Cardiac septum (tissue), 1 donor: ENCODE results near the gene FAM72D. TPM values are rescaled to one million over a fixed set of nuclear protein-coding genes. Genes with fewer than 3 reads are reported as not detected.
"Not testable (repeated sequence)": the region's sequence is repeated elsewhere in the genome, so short reads cannot be mapped to it uniquely, and the experiment has no call there.

Experiments
- DNase-seq: peaks from one replicate; pipeline ENCODE4 v3.0.0-alpha.2; 2020; ENCODE audit warnings: low spot score
- intact Hi-C: fragments of 100-400 bp; cut with DNase I; formaldehyde crosslinking; loops from one replicate; pipeline ENCODE4 v1.14.0; 2022
- total RNA-seq: library from RNA; stranded (reverse); fragmentation: NEBNext Ultra II Directional; extraction: Animal tissue kit (Norgen Biotek cat#: 25700); gene quantifications from one replicate; pipeline ENCODE4 v1.2.1, GENCODE V29; 2021
- donor health status: DM: no; HTN: no; CAD: no.

The FAM72D gene
- total RNA-seq, 1 donor from 2014 or later, result not detected

DNA sequence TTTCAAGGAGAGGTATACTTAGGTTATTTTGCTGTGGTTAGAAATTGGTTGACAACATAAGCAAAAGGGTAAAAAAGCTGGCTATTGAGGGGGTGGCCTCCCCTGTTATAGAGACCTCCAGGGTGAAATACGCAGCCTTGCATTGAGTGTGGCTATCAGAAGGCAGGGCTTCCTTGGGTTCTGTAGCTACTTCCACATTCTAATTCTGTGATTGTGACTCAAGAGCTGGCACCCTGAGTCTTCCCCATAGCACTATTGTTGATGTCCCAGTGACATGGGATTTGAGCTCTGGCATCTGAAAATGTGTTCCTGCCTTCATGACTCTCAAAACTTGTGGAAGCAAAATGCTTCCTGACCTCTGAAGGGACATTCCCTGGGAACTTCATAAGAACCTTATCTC lies 38.7 kb downstream of the FAM72D start:
- intact Hi-C loops, DNase-seq: not testable (repeated sequence)

DNA sequence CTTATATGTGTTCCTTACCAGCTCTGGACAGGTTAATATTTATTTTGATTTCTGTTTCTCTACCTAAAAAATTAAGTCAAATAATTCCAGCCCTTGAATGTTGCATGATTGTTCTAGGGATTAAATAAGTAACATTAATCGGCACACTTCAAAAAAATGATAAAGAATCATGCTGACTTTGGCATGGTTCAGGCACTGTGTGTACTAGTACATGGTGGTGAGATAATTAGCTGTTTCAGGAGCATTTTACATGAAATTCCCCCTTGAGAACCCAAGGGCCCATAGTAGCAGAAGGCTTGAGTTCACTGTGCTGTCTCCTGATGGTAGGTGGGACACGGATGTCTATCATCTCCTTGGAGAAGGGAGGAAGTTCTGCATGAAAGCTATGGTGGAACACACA lies 44.8 kb downstream of the FAM72D start:
- DNase-seq, intact Hi-C loops: not testable (repeated sequence)

DNA sequence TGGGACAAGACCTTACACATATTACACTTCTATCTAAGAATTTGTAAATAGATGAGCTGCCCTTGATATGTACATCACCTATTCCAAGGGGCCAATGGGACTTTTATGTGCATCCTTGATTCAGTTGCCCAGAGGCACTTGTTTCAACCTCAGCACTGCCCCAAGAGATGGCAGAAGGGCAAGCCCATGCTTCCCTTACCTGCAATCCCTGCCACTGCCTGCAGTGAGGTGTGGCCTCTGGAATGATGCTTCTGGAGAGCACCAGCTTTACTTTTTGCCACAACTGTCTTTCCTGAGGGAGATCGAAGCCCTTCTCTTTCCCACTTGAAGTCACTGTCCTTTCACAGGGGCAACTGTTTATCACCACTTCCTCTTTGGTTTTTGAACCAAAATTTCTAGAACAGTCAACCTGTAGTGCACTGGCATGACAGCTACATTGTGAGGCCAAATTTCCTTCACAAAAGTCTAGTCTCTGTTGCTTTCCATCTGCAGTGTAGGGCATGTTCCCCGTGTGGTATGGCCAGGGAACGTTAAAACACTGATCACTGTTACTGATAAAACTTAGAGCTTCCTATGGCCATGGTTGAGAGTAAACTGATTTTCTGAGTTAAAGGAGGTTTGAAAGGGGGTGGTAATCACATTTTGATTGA lies 48.6 kb downstream of the FAM72D start:
- DNase-seq, intact Hi-C loops: not testable (repeated sequence)

DNA sequence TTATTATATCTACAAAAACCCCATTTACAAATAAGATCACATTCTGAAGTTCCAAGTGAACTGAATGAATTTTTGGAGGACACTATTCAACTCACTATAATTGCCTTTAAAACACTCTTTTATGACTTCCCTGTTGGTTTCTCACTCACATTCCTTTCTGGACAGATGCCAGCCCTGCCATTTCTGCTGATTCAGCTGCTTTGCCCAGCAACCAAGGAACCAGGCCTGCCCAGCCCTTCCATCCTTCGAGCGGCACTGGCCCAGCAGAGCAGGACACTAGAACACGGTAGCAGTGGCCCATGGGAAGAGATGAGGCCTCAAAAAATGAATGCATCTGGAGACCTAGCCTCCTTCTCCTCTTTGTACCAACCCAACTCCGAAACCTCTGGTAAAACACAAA lies 50.5 kb downstream of the FAM72D start:
- DNase-seq, intact Hi-C loops: not testable (repeated sequence)

DNA sequence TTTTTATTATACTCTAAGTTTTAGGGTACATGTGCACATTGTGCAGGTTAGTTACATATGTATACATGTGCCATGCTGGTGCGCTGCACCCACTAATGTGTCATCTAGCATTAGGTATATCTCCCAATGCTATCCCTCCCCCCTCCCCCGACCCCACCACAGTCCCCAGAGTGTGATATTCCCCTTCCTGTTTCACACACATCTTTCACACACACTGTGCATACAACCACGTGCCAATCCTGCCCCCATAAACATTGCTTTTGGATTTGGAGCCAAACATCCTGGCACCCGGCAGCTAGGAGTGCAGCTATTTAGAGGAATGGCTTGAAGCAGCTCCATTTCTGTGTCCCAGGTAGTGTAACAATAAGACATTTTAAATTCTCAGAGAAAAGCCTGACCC lies 51.4 kb downstream of the FAM72D start:
- intact Hi-C loops, DNase-seq: not testable (repeated sequence)

DNA sequence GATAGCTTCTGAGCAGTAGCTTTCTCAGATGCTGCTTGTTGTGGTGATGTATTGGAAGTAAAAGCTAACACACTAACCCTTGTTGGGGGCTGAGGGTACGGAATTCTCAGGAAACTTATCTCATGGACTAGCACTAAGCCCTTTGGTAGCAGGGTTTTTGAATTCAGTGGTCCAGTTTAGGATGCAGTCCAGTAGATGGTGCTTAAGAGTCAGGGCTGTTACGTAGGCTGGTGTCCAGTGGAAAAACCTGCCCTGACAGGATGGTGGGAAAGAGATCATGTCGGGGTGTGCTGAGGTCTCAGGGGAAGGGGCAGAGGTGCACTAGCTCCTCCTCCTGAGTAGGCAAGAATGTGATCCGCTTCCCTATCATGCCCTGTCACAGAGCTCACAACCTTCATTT lies 59.6 kb downstream of the FAM72D start:
- DNase-seq, intact Hi-C loops: not testable (repeated sequence)

DNA sequence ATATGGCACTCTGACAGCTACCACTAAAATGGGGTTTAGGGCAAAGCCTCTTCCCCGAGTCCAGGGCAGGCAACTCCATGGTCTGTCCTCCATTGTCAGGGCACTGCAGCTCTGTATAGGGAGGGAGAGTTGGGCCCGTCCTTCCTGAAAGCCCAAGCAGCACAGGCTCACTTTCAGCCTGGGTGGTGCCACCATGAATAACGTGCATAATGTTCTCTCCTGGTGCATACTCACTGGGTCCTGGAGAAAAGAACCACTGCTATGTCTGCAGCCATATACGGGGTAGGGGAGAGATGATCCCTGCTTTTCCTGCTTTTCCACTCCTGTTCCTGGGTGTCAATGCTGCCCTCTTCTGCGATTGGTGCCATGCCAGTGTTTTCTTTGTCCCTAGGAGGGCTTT lies 60.1 kb downstream of the FAM72D start:
- DNase-seq, intact Hi-C loops: not testable (repeated sequence)

DNA sequence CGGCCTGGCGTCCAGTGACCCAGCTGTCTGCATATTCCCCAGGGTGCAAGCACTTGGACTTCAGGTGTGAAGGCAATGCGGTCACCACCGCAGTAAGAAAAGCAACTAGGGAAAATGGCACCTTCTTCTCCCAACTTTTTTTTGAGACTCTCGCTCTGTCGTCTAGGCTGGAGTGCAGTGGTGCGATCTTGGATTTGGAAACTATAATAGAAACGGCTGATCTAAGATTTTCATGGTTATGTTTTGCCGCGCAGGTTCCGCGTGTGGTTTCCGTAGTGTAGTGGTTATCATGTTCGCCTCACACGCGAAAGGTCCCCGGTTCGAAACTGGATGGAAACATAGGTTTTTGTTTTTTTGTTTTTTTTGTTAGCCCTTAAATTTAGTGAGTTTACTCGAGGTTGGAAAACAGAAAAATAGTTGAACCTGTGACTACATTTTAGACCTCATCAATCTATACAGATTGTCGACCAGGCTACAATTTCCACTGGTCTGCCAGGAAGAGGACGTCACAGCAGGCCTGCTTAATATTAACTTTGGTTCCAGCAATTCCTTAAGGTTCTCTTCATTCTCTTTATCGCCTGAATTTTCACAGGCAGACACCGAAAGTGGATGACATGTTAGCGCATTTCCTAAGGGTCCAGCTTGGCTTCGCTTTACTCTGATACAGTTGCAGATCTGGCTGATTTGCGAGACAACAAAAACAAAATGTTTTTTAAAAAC lies 61.3 kb downstream of the FAM72D start:
- intact Hi-C loops, result not testable (repeated sequence)
- peak; percentile 72 for DNase-seq

DNA sequence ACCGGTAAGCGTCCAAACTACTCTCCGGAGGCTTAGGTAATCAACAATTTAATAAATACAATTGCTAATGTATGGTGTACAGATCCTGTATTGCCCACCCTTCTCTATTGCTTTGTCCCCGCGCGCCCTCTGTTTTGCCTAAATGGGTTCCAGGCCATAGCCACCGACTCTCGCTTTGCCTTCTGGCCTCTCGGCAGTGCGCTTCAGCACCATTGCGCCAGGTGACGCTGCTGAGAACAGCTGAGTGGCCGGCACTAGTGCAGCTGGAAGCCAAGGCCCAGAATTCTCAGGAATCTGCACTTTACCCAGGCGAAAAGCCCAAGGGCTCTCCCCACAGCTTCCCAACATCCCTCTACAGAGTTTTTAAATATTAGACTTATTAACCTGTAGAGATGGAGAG lies 61.9 kb downstream of the FAM72D start:
- intact Hi-C loops, DNase-seq: not testable (repeated sequence)

DNA sequence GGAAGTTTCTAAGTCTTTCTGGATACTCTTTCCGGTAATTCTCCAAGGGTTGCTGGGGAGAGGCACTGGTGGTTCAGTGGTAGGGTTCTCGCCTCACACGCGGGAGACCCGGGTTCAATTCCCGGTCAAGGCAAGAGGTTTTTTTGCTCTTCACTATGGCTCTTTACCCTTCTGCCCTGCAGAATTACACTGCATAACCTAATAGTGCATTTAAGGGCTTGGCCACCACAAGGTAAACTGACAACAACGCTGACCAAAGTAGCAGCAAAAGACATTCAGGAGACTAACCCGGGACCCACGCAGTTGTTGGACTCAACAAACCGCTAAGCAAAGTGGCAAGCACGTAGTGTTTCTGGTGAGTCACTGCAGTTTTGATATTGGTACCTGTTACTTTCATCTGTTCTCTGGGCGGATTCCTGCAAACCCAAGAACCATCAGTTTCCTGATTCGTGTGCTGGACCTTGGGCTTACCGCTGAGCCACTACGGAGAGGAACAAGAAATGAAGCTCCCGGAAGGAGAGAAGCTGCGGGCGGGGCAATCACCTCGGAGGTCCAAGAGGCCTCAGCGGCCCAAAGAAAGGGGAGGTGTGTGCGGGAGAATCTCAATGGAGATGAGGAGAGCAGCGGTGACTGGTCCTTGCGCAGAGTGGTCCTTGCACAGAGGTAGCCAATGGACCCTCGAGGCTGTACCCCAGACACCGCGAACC lies 65.4 kb downstream of the FAM72D start:
- intact Hi-C loops, DNase-seq: not testable (repeated sequence)

Other genes starting within 250 kb of the FAM72D start
- 11.5 TPM for gene SRGAP2B, start 646 bp upstream of the FAM72D start, total RNA-seq
- gene PPIAL4D, start 146.2 kb downstream of the FAM72D start, total RNA-seq, result not detected